ENCODE results near the gene OR51E1. TPM values are rescaled to one million over a fixed set of nuclear protein-coding genes. Genes with fewer than 3 reads are reported as not detected.

Gene OR51E1
- polyA plus RNA-seq, 1 donor (not counting 4 experiments of a cell fraction or from before 2014, with no cell fraction given), result not detected

DNA sequence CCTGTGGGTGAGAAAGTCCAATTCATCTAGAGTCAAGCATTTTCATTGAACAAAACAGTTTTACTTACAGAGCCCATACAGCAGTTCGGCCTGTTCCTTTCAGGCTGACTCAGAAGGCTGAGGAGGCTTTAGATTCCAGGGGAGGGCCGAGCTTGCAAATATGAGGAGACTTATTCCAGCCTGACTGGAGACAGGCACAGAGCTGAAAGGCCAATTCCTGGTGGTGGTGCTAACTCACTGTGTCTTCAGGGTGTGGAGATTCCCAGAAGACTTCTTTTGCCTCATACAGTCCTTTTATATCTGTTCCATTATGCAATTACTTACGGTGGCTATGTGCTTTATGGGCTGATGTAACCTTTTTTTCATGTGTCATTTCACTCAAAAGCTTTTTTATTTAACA is 53.8 kb downstream of the OR51E1 start, which contains the start of gene OR51E2:
TSS of gene OR51E2 (minus strand) at position 269 of the 400 bp plus-strand sequence. CDS start 15,142 bp downstream, outside the sequence.
- no peak for FAIRE-seq
- Histone ChIP-seq H3K27ac (ENCODE audit: control insufficient read depth, insufficient read depth, low read length) (no peak within 1 kb of the TSS), H2AFZ (ENCODE audit: control insufficient read depth, low read length) (no peak within 1 kb of the TSS), H3K9me1 (ENCODE audit: control insufficient read depth, extremely low read depth, insufficient read depth, low read length) (no peaks in the 10 kb centered on the region), H4K20me1 (ENCODE audit: control insufficient read depth, extremely low read depth, insufficient read depth, low read length) (no peaks in the 10 kb centered on the region), H3K9me3 (ENCODE audit: control insufficient read depth, low read depth, low read length) (no peaks in the 10 kb centered on the region), H3K9ac (ENCODE audit: control insufficient read depth, extremely low read depth, insufficient read depth, low read length) (no peak within 1 kb of the TSS), H3K4me3 (ENCODE audit: control insufficient read depth in 2 of 3, extremely low read depth in 1 of 3, insufficient read depth in 2 of 3, low read depth in 1 of 3, low read length in 3 of 3) (no peak within 1 kb of the TSS), H3K36me3 (ENCODE audit: control insufficient read depth in 2 of 2, extremely low read depth in 1 of 2, insufficient read depth in 2 of 2, low read length in 2 of 2) (no peaks in the 10 kb centered on the region), H3K79me2 (ENCODE audit: control insufficient read depth, insufficient read depth, low read length) (no peaks in the 10 kb centered on the region), H3K4me2 (ENCODE audit: control insufficient read depth, extremely low read depth, insufficient read depth, low read depth, low read length) (no peak within 1 kb of the TSS), H3K27me3 (ENCODE audit: control insufficient read depth, extremely low read depth, insufficient read depth, low read length) (no peaks in the 10 kb centered on the region), H3K4me1 (ENCODE audit: control insufficient read depth, extremely low read depth, insufficient read depth, low read length) (no peaks in the 10 kb centered on the region)
- DNase-seq (ENCODE audit: low read depth, low spot score), result no peak
- no peak for TF ChIP-seq EZH2 (IDR thresholded peaks at IDR 0.05; ENCODE audit: low read length)
- TF ChIP-seq, protein P1, sequence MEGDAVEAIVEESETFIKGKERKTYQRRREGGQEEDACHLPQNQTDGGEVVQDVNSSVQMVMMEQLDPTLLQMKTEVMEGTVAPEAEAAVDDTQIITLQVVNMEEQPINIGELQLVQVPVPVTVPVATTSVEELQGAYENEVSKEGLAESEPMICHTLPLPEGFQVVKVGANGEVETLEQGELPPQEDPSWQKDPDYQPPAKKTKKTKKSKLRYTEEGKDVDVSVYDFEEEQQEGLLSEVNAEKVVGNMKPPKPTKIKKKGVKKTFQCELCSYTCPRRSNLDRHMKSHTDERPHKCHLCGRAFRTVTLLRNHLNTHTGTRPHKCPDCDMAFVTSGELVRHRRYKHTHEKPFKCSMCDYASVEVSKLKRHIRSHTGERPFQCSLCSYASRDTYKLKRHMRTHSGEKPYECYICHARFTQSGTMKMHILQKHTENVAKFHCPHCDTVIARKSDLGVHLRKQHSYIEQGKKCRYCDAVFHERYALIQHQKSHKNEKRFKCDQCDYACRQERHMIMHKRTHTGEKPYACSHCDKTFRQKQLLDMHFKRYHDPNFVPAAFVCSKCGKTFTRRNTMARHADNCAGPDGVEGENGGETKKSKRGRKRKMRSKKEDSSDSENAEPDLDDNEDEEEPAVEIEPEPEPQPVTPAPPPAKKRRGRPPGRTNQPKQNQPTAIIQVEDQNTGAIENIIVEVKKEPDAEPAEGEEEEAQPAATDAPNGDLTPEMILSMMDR (optimal IDR thresholded peaks at IDR 0.05 in 1 of 3, IDR thresholded peaks at IDR 0.05 in 1 of 3, conservative IDR thresholded peaks at IDR 0.05 in 1 of 3; ENCODE audit: extremely low read depth in 1 of 3, insufficient read depth in 2 of 3, low read length in 3 of 3), result peak in 2 of 3 experiments; percentile 13 to 23
- dilution Hi-C loops (cut with MboI; ENCODE audit: extremely low pct_ligation_motif_present, low sequenced_read_pairs), result no loop called here

DNA sequence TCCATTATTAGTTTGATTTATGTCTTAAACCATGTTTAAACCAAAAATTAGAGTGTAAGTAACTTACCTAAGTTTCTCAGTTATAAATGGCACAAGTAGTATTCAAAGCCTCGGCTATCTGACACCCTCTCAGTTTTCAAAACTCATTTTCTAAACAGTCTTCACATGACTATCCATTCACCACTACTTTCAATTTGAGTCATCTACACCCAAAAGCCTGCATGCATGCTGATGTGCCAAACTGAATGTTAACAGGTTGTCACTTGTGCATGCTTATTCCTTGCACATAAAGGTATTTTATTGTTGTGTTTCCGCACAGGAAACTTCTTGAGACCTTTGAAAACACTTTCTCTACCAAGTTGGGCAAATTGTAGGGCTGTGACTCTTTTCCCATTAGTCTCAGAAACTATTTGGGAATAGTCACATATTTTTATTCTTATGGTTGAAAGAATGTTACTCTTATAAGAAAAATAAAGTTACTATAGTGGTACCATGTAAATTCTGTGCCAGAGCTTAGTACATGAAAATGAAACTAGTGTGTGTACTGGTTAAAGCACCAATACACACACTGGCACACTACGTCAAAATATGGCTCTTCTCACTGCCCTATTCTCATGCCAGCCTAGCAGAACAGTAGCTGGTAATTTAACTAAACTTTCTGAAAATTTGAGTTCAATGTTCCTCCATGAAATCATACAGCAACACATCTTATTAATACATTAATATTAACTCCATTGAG is 56.1 kb downstream of the OR51E1 start:
- no peak for FAIRE-seq
- dilution Hi-C loops (cut with MboI; ENCODE audit: extremely low pct_ligation_motif_present, low sequenced_read_pairs), result no loop called here
- no peak overlapping the region for H3K9ac ChIP-seq (ENCODE audit: control insufficient read depth, extremely low read depth, insufficient read depth, low read length)

More for the DNA sequence above, 56.1 kb downstream of the OR51E1 start:
- Histone ChIP-seq H4K20me1 (ENCODE audit: control insufficient read depth, extremely low read depth, insufficient read depth, low read length) (no peaks in the 10 kb centered on the region), H3K79me2 (ENCODE audit: control insufficient read depth, insufficient read depth, low read length) (no peaks in the 10 kb centered on the region), H3K27me3 (ENCODE audit: control insufficient read depth, extremely low read depth, insufficient read depth, low read length) (no peaks in the 10 kb centered on the region), H3K9me1 (ENCODE audit: control insufficient read depth, extremely low read depth, insufficient read depth, low read length) (no peaks in the 10 kb centered on the region), H3K27ac (ENCODE audit: control insufficient read depth, insufficient read depth, low read length) (no peak overlapping the region), H3K36me3 (ENCODE audit: control insufficient read depth in 2 of 2, extremely low read depth in 1 of 2, insufficient read depth in 2 of 2, low read length in 2 of 2) (no peaks in the 10 kb centered on the region), H3K4me3 (ENCODE audit: control insufficient read depth in 2 of 3, extremely low read depth in 1 of 3, insufficient read depth in 2 of 3, low read depth in 1 of 3, low read length in 3 of 3) (no peak overlapping the region), H3K9me3 (ENCODE audit: control insufficient read depth, low read depth, low read length) (no peaks in the 10 kb centered on the region), H3K4me1 (ENCODE audit: control insufficient read depth, extremely low read depth, insufficient read depth, low read length) (no peaks in the 10 kb centered on the region), H3K4me2 (ENCODE audit: control insufficient read depth, extremely low read depth, insufficient read depth, low read depth, low read length) (no peak overlapping the region), H2AFZ (ENCODE audit: control insufficient read depth, low read length) (no peak overlapping the region)
- DNase-seq (ENCODE audit: low read depth, low spot score), result no peak
- TF ChIP-seq EZH2 (IDR thresholded peaks at IDR 0.05; ENCODE audit: low read length), result no peak
- TF ChIP-seq, protein P1 (optimal IDR thresholded peaks at IDR 0.05 in 1 of 3, IDR thresholded peaks at IDR 0.05 in 1 of 3, conservative IDR thresholded peaks at IDR 0.05 in 1 of 3; ENCODE audit: extremely low read depth in 1 of 3, insufficient read depth in 2 of 3, low read length in 3 of 3), result no peak
